NT2/D1 (cell line): ENCODE measurements around the gene TSPAN9.

Experiments
- SUZ12 ChIP-seq: IDR thresholded peaks from 2 replicates; pipeline ENCODE4 v1.6.1; 2011; ENCODE audit not compliant: insufficient read length, insufficient read depth; ENCODE audit errors: extremely low read depth
- YY1 ChIP-seq: IDR thresholded peaks from 2 replicates; pipeline ENCODE4 v1.6.1; 2011; ENCODE audit not compliant: insufficient read length, insufficient read depth

DNA sequence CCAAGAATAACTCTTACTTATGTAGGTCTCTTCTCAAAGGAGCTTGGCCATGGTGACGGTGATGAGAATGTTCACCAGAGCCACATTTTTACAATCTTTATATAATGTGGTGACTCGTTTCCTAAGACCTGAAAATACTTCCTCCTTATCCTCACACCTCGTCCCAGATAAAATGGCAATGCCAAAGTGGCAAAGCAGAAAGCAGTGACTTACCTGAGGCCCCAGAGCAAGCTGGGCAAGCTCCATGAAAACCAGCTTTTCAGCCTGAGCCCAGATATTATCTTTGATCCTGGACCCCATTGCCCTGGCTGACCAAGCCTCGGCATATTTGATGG, 240.3 kb downstream of the TSPAN9 start:
- TF ChIP-seq YY1 (no peak), SUZ12 (no peak)
